Stimulated activated CD8-positive, alpha-beta memory T cell treated with anti-CD3 and anti-CD28 coated beads, Interleukin-15, amount 100 ng/mL, for 1 hour (primary cell): ENCODE results near the gene NDUFV2.
"Not testable (repeated sequence)": the region's sequence is repeated elsewhere in the genome, so short reads cannot be mapped to it uniquely, and the experiment has no call there.

ENCODE experiments used
- DNase-seq: peaks from one replicate; pipeline ENCODE4 v3.0.0-alpha.2; 2020; ENCODE audit warnings: low read depth

NDUFV2 gene

DNA sequence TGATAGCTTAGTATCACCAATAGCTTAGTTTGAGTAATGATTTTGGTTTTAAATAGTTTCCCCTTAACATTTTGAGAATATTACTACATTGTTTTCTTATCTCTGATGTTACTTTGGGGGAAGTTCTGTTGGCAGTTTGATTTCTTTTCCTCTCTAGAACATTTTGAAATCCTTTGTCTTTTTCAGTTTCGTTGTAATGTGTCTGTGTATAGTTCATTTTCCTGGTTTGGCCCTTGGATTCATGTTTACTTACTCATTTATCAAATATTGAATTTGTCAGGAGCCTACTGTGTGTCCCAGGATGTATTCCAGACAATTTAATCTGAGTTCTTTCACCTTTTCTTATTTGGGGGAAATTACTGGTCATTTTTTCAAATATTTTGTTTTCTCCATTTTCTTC is 50.8 kb downstream of the NDUFV2 start:
- no peak for DNase-seq

GRCh38 chr18:9156604-9157249 is 54.2 kb downstream of the NDUFV2 start:
- no peak for DNase-seq

- no peak for DNase-seq
These were observed 55.3 kb downstream of the NDUFV2 start for GRCh38 chr18:9157806-9158205.

GRCh38 chr18:9160014-9160413 is 57.5 kb downstream of the NDUFV2 start:
- no peak for DNase-seq

GRCh38 chr18:9162663-9163062 is 60.2 kb downstream of the NDUFV2 start:
- not testable (repeated sequence) for DNase-seq

GRCh38 chr18:9164149-9164548 is 61.6 kb downstream of the NDUFV2 start:
- DNase-seq: not testable (repeated sequence)

- not testable (repeated sequence) for DNase-seq
These were observed 63.4 kb downstream of the NDUFV2 start for GRCh38 chr18:9165883-9166282.

DNA sequence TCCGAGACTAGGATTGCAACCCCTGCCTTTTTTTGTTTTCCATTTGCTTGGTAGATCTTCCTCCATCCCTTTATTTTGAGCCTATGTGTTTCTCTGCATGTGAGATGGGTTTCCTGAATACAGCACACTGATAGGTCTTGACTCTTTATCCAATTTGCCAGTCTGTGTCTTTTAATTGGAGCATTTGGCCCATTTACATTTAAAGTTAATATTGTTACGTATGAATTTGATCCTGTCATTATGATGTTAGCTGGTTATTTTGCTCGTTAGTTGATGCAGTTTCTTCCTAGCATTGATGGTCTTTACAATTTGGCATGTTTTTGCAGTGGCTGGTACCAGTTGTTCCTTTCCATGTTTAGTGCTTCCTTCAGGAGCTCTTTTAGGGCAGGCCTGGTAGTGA is 67.0 kb downstream of the NDUFV2 start:
- DNase-seq: not testable (repeated sequence)

GRCh38 chr18:9171919-9172318 is 69.4 kb downstream of the NDUFV2 start:
- not testable (repeated sequence) for DNase-seq

GRCh38 chr18:9172506-9173127 is 70.1 kb downstream of the NDUFV2 start:
- no peak for DNase-seq

DNA sequence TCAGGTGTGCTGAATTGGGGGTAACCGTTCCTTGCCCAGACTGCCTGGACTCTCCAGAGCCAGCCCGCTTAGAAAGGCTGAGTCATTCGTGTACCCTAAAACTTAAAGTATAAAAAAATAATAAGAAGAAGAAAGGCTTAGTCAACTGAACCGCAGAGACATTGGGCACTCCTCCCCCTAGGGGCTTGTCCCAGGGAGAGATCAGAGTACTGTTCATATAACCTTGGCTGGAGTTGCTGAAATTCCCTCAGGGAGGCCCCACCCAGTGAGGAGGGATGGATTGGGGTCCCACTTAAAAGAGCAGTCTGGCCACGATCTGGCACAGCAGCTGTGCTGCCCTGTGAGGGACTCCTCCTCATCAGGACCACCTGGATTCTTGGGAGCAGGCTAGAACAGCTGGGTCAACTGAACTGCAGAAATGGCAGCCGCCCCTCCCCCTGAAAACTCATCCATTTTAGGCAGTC is 71.3 kb downstream of the NDUFV2 start:
- no peak for DNase-seq

GRCh38 chr18:9174302-9174701 is 71.8 kb downstream of the NDUFV2 start:
- no peak for DNase-seq

- DNase-seq: no peak
These were observed 72.6 kb downstream of the NDUFV2 start for GRCh38 chr18:9175115-9175514.

DNA sequence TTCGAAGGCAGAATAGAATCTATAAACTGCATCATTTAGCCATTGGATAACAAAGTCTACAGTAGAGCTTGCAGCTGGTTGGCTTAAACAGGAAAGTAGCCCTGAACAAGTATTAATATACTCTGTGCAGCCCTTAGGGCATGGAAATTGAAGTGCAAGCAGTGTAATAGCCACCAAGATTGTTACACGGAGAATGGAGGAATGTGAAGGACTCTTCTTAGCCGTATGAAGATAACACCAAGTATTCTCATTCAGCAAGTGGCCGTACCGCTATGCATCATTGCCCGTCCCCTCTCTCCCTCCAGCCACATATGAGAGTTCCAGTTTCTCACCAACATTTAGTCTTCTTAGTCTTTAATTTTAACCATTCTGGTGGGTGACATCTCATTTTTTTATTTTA is 74.5 kb downstream of the NDUFV2 start:
- no peak for DNase-seq

DNA sequence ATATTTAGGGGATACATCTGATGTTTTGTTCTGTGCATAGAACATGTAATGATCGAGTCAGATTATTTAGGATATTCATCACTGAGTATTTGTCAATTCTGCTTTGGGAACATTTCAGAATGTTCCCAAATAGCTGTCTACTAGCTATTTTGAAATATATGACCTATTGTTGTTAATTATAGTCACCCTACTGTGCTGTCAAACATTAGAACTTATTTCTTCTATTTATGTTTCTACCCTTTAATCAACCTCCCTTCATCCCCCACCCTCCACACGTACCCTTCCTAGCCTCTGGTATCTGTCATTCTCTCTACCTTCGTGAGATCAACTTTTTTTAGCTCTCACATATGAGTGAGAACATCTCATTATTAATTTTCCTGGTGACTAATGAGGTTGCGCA is 75.0 kb downstream of the NDUFV2 start:
- no peak for DNase-seq

DNA sequence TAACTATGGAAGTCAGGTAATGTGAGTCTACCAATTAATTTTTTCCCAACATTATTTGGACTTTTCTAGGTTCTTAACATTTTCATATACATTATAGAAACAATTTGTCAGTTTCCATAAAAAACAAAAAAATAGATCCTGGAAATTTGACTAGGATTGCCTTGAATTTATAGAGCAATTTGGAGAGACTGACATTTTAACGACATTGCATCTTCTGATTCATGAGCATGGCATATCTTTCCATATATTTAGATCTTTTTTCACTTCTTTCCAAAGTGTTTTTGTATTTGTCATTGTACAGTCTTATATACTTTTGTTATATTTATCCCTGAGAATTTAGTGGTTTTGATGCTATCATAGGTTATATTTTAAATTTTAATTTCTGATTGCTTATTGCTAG is 76.1 kb downstream of the NDUFV2 start:
- DNase-seq: no peak

GRCh38 chr18:9181275-9181674 is 78.8 kb downstream of the NDUFV2 start:
- DNase-seq: no peak

- no peak for DNase-seq
These were observed 80.4 kb downstream of the NDUFV2 start for GRCh38 chr18:9182852-9183399.
